GM12872 (cell line): ENCODE measurements around the gene COL28A1.

ENCODE experiments used
- CTCF ChIP-seq: IDR thresholded peaks from 3 replicates; pipeline ENCODE4 v1.5.1; 2011; ENCODE audit warnings: low read depth, mild to moderate bottlenecking, low read length, moderate library complexity; ENCODE audit not compliant: insufficient read depth

Gene COL28A1

GRCh38 chr7:7535691-7536090 lies at the start of gene COL28A1:
TSS of gene COL28A1 (minus strand) at chr7:7535873. CDS start at chr7:7532875, 2,998 bp downstream.
- no peak for TF ChIP-seq CTCF

GRCh38 chr7:7584653-7585052 lies 49.0 kb upstream of the COL28A1 start:
- TF ChIP-seq CTCF, result no peak

GRCh38 chr7:7583731-7584130 lies 48.1 kb upstream of the COL28A1 start:
- TF ChIP-seq CTCF, result no peak

GRCh38 chr7:7582596-7582995 lies 46.9 kb upstream of the COL28A1 start:
- TF ChIP-seq CTCF, result no peak

GRCh38 chr7:7581531-7582179 lies 46.0 kb upstream of the COL28A1 start:
- no peak for TF ChIP-seq CTCF

GRCh38 chr7:7579638-7580037 lies 44.0 kb upstream of the COL28A1 start:
- TF ChIP-seq CTCF, result no peak

- TF ChIP-seq CTCF, result no peak
Observed at GRCh38 chr7:7577888-7578287, 42.2 kb upstream of the COL28A1 start.
